Epithelial cell of esophagus (primary cell): ENCODE measurements around the gene RDH5.

Experiments used
- DNase-seq: peaks from one replicate; pipeline ENCODE4 v3.0.0; 2010; ENCODE audit warnings: low read depth
- H3K4me3 ChIP-seq: 2 replicates; pipeline ENCODE4 v1.5.1; 2011; ENCODE audit warnings: mild to moderate bottlenecking, low read length, control low read depth
- TF ChIP-seq, protein P1 (sequence below): IDR thresholded peaks from 2 replicates; pipeline ENCODE4 v1.5.1; 2011; ENCODE audit warnings: low read depth, mild to moderate bottlenecking, low read length, control low read depth, inconsistent platforms; ENCODE audit not compliant: insufficient read depth; ENCODE audit errors: missing control alignments

Gene RDH5

DNA sequence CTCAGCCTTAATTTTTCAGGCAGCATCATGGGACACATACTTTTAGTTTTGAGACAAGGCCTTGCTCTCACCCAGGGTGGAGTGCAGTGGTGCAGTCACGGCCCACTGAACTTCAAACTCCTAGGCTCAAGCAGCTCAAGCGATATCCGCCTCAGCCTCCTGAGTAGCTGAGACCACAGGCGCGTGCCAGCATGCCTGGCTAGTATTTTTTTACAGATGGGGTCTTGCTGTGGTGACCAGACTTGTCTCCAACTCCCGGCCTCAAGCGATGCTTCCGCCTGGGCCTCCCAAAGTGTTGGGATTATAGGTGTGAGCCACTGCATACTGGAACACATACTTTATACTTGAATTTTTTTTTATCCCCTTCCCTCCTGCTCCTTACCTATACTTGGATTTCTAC is 2.8 kb downstream of the RDH5 start:
- H3K4me3 ChIP-seq = no peak overlapping the region
- TF ChIP-seq, protein P1, sequence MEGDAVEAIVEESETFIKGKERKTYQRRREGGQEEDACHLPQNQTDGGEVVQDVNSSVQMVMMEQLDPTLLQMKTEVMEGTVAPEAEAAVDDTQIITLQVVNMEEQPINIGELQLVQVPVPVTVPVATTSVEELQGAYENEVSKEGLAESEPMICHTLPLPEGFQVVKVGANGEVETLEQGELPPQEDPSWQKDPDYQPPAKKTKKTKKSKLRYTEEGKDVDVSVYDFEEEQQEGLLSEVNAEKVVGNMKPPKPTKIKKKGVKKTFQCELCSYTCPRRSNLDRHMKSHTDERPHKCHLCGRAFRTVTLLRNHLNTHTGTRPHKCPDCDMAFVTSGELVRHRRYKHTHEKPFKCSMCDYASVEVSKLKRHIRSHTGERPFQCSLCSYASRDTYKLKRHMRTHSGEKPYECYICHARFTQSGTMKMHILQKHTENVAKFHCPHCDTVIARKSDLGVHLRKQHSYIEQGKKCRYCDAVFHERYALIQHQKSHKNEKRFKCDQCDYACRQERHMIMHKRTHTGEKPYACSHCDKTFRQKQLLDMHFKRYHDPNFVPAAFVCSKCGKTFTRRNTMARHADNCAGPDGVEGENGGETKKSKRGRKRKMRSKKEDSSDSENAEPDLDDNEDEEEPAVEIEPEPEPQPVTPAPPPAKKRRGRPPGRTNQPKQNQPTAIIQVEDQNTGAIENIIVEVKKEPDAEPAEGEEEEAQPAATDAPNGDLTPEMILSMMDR = no peak
- DNase-seq = no peak

DNA sequence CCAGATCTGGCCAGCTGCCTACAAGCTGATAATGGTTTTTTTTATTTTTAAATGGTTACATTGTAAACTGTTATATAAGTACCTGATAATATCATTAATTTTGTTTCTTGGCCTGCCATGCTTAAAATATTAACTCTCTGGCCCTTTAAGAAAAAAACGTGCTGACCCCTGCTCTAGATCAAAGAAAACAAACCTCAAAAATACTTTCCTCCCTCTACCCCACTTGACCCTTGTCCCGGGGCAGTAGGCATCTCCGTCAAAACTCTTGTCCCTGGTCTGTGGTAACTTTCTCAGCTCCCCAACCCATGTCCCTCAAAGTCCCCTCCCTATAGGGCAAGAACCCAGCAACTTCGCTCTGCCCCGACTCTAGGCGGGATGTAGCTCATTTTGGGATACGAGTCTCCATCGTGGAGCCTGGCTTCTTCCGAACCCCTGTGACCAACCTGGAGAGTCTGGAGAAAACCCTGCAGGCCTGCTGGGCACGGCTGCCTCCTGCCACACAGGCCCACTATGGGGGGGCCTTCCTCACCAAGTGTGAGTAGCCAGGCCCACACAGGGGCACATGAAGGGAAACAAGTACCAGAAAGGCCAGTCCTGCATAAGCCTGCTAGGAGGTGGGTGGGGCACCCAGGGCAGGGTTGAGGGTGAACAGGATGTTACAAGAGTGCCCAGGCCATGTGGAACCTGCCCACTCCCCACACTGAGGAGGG is 3.5 kb downstream of the RDH5 start:
- H3K4me3 ChIP-seq = no peak overlapping the region
- DNase-seq = no peak
- TF ChIP-seq, protein P1 = no peak

DNA sequence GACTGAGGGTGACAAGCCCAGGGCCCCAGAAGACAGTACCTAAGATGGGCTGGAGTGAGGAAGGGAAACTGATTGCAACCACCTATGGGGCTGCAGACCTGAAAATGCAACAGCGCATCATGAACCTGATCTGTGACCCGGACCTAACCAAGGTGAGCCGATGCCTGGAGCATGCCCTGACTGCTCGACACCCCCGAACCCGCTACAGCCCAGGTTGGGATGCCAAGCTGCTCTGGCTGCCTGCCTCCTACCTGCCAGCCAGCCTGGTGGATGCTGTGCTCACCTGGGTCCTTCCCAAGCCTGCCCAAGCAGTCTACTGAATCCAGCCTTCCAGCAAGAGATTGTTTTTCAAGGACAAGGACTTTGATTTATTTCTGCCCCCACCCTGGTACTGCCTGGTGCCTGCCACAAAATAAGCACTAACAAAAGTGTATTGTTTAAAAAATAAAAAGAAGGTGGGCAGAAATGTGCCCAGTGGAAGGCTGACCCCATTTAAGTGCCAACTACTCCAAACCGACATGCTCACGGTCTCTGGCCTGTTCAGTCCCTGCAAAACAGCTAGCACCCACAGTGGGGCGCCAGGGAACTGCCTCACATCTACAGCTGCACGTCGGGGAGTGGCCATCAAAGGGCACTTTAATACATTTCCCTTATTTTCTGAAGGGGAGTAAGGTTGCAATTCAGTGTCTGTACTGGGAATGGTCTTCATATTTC is 4.2 kb downstream of the RDH5 start:
- no peak overlapping the region for H3K4me3 ChIP-seq
- TF ChIP-seq, protein P1 = peak; percentile 75
- peak; percentile 77 for DNase-seq

DNA sequence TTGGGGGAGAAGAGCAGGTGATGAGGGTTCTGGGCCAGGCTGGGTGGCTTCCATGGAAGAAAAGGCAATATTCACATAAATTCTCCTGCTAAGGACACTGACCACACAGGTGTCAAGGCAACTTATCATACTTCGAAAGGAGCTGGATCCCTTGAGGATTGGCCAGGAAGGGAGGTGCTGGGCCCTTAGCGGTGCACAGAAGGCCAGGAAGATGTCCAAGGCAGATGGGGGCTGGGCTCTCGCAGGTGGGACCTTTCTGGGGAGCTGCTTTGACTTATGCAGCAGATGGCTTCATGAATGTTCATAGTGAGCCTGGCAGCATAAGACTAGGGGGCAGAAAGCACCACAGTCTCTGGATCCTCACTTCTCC is 4.7 kb downstream of the RDH5 start:
- TF ChIP-seq, protein P1 = no peak
- no peak for DNase-seq
- no peak overlapping the region for H3K4me3 ChIP-seq

DNA sequence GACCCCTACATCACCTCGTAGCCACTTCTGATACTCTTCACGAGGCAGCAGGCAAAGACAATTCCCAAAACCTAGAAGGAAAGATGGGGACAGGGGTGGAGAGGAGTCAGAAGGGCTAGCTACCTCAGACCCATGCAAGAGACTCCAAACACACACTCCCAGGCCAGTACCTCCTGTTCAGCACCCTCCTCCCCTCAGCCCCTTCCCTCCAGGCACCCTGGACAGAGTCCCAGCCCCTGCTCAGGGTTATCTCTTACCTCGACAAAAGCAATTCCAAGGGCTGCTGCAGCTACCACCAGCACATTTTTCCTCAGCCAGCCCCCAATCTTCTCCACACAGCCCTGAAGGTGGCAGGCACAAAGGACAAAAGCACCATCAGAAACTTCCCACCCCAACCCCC is 5.4 kb downstream of the RDH5 start:
- TF ChIP-seq, protein P1 = no peak
- DNase-seq = no peak
- no peak overlapping the region for H3K4me3 ChIP-seq

DNA sequence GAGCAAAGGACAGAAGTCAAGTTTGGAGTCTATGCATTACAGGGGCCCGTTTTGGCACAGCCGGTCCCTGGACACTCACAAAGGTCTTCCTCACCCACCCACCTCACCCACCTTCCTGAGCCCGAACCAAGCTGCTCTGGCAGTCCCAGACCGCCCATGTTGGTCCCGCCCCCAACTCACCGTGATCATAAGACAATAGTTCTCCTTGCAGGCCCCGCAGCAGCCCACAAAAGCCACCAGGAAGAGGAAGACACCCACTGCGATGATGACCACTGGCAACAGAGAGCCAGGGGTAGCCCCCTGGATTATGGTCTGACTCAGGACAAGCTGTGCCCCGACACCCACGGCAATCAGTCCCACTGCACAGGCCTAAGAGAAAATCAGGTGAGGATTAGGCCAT is 6.8 kb downstream of the RDH5 start:
- peak overlapping the region; percentile 74 for H3K4me3 ChIP-seq
- no peak for DNase-seq
- TF ChIP-seq, protein P1 = no peak
